ENCODE measurements around the gene GPER1.
"Not testable (repeated sequence)": the region's sequence is repeated elsewhere in the genome, so short reads cannot be mapped to it uniquely, and the experiment has no call there.

GPER1 gene

GRCh38 chr7:1123715-1124114 is 35.8 kb downstream of the GPER1 start:
- DNase-seq, result no peak

DNA sequence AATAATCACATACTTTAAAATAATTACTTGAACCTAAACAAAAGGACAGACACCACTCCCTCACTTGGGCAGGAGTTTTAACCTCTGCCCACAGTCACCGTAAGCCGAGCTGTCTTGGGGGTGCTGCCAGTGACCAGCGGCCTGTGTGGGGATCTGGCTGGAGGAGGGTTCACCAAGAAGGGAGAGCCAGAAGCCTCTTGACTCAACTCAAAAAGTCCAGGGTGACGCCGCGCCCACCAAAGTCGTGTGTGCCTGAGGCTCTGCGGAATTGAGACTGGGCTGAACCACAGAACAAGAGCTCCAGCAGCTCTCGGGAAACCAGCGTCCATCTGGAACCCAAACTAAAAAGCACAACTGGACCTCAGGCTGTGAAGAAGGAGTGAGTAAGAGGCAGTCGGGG is 36.3 kb downstream of the GPER1 start:
- DNase-seq, result no peak

GRCh38 chr7:1124816-1125602 is 37.1 kb downstream of the GPER1 start:
- DNase-seq, result no peak

DNA sequence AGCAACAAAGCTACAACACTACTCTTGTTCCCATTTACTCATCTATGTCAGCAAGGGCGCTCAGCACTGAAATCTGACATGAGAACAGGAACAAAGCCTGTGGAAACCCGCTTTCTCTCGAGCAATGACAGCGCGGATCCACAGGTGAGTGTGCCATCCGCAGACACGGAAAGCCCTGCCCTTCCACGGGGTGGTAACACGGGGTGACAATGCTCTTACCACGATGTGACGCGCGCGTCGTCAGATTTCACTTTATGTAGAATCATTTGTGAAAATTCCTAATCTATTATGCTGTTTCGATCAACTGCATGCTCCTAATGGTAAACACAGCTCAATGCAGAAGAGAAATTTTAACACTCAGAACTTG is 37.7 kb downstream of the GPER1 start:
- DNase-seq, result no peak

DNA sequence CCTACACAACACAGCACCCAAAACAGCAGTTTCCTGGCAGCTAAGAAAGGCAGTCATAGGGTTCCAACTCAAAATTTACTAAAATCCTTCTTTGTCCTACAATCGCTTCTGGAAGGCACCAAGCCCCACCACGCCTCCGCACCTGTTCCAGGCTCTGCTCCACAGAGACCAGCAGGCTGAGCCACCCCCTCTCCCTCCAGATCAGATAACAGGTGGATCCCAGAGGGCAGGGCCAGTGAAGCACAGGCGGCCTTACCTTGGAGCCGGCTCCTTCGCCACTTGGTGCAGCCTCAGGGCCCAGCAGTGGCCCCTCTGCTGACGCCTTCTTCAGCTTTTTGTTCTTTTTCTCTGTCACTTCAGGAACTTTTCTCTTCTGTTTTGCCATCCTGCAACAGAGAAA is 39.1 kb downstream of the GPER1 start:
- no peak for DNase-seq

DNA sequence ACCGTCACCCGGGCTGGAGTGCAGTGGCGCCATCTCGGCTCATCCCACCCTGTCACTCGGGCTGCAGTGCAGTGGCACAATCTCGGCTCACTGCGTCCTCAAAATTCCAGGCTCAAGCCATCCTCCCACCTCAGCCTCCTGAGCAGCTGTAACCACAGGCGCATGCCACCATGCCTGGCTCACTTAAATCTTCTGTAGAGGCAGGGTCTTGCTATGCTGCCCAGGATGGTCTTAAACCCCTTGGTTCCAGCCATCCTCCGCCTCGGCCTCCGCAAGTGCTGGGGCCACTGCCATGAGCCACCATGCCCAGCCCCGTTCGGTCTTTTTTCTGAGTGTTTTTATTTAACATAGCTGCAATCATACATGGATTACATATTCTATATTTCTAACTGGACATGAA is 41.5 kb downstream of the GPER1 start:
- DNase-seq, result no peak

GRCh38 chr7:1130021-1130990 is 42.4 kb downstream of the GPER1 start:
- no peak for DNase-seq

- no peak for DNase-seq
Observed at GRCh38 chr7:1131471-1132265, 43.8 kb downstream of the GPER1 start.

DNA sequence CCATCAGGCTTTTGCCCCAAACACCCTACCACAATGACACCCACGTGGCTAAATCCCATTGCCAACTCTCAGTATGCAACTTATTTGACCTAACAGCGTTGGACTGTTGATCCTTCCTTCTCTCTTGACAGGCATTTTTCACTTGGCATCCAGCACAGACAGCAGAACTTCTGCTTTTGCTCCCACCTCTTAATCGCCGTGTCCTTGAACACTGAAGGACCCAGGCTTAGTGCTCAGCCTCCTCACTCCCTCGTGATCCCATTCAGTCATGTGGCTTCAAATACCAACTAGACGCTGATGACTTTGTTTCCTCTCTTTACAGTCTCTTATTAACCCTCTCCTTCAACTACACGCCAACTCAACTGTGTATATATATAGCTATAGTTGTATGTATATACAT is 47.0 kb downstream of the GPER1 start:
- no peak for DNase-seq

DNA sequence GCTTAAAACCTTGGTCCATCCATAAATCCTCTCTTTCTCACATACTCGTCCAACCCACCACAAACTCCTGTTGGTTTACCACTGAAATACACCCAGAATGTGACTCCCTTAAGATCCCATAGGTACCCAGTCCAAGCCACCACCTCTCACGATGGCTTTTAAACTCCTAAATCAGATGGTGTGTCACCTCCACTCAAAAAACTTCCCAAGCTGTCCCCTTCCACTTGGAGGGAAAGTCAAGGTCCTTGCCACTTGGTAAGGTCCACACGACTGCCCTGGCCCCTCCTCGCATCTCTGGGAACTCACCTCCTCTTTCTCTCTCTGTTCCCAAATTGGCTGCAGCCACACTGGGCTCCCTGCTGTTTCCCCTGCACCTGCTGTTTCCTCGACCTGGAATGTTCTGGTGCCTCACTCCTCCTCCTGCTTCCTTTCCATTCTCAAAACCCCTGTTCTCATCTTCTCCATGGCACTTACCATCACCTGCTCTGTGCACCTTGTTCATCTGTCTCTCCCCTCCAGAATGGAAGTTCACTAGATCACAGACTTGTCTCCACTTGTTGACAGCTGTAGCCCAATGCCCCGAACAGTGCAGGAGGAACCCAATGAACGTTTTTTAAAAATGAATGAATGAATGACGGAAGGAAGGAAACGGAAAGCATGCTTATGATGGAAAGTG is 49.1 kb downstream of the GPER1 start:
- no peak for DNase-seq

- no peak for DNase-seq
Observed at GRCh38 chr7:1137517-1138167, 49.7 kb downstream of the GPER1 start.

DNA sequence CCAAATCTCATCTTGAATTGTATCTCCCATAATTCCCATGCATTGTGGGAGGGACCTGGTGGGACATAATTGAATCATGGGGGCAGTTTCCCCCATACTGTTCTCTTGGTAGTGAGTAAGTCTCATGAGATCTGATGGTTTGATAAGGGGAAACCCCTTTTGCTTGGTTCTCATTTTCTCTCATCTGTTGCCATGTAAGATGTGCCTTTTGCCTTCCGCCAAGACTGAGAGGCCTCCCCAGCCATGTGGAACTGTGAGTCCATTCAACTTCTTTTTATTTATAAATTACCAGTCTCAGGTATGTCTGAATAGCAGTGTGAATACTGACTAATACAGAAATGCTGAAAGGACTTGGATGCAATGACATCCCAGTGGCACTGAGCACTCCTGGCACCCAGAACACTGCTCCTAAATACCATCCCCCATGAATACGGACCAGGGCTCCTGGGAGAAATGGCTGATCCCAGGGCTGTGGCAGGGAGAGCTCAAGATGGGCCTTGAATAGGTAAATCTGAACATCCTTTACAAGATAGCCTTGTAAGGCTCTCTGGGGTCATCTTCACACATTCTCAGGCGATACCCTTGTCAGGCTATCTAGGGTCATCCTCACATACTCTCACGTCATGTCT is 52.7 kb downstream of the GPER1 start:
- no peak for DNase-seq

DNA sequence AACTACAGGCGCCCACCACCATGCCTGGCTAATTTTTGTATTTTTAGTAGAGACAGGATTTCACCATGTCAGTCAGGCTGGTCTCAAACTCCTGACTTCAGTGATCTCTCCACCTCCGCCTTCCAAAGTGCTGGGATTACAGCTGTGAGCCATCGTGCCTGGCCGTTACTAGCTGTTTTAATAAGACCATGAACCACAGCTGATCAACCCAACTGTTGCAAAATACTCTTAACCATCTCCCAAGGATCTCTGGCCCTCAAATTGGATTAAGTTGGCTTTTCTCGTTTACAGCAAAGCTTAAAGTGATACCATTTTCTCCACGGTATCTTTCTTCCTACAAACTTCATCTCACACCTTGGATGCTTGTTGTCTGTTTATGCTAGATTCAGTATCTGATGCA is 53.7 kb downstream of the GPER1 start:
- no peak for DNase-seq

DNA sequence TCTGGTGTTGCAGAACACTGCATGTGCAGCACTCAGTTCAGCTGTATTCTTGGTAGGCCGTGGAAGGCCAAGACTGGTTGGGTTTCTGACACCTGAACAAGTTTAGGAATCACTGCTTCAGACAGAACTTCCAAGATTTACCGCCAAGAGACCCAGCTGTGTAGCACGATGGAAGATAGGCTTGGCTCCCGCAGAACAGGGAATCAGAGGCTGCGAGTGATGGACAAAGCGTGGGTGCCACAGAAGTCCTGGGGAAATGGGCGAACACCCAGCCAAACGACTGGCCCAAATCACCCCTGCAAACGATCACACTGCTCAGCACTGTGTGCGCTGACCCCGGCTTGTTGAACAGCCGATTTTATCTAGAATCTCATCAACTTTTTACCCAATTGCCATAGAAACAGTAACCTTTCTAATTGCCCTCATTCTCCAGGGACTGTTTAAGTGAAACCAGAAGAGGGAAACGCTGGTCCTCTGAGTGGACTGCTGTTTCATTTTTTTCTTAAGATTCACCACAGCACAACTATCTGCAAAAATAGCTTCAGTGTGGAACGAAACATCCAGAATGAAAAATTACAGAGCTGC is 54.2 kb downstream of the GPER1 start:
- no peak for DNase-seq

DNA sequence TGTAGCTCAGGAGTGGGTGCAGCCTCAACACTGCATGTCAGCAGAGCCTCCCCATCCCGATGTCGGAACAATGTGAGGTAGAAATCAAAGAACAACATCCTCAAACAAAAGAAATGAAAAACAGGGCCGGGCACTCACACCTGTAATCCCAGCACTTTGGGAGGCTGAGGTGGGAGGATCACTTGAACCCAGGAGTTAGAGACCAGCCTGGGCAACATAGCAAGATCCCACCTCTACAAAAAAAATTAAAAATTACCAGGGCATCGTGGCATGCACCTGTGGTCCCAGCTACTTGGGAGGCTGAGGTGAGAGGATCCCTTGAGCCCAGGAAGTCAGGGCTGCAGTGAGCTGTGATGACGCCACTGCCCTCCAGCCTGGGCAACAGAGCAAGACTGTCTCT is 55.1 kb downstream of the GPER1 start:
- DNase-seq, result not testable (repeated sequence)
